Trophoblast cell (in vitro differentiated cells and primary cell): ENCODE data around the gene EXOSC10.

Experiments
- DNase-seq, 2 donors: peaks; one replicate each; pipeline ENCODE4 v3.0.0-alpha.2; 2016
- H2AFZ ChIP-seq: 2 replicates; pipeline ENCODE4 v1.6.1; 2013; ENCODE audit warnings: low read length, moderate library complexity, mild to moderate bottlenecking; ENCODE audit not compliant: insufficient read depth, poor library complexity
- H2AK5ac ChIP-seq: 2 replicates; pipeline ENCODE4 v1.6.1; 2013; ENCODE audit warnings: mild to moderate bottlenecking, low read length
- H2BK120ac ChIP-seq: 2 replicates; pipeline ENCODE4 v1.6.1; 2013; ENCODE audit warnings: low read length, mild to moderate bottlenecking, moderate library complexity; ENCODE audit not compliant: insufficient read depth, poor library complexity
- H2BK12ac ChIP-seq: 2 replicates; pipeline ENCODE4 v1.6.1; 2013; ENCODE audit warnings: mild to moderate bottlenecking, low read length, moderate library complexity
- H2BK5ac ChIP-seq: 2 replicates; pipeline ENCODE4 v1.6.1; 2013; ENCODE audit warnings: low read length, low read depth, moderate library complexity, mild to moderate bottlenecking; ENCODE audit not compliant: poor library complexity
- H3K14ac ChIP-seq: 2 replicates; pipeline ENCODE4 v1.6.1; 2013; ENCODE audit warnings: mild to moderate bottlenecking, low read length
- H3K18ac ChIP-seq: 2 replicates; pipeline ENCODE4 v1.6.1; 2013; ENCODE audit warnings: mild to moderate bottlenecking, low read length
- H3K23ac ChIP-seq: 2 replicates; pipeline ENCODE4 v1.6.1; 2013; ENCODE audit warnings: low read length
- H3K27ac ChIP-seq: 2 replicates; pipeline ENCODE4 v1.5.1; 2013; ENCODE audit warnings: low read depth, mild to moderate bottlenecking, inconsistent platforms, low read length, moderate library complexity
- H3K27me3 ChIP-seq: 2 replicates; pipeline ENCODE4 v1.6.1; 2013; ENCODE audit warnings: inconsistent platforms, mild to moderate bottlenecking, low read length, moderate library complexity; ENCODE audit not compliant: insufficient read depth
- H3K36me3 ChIP-seq, 2 experiments: 1 replicate in 1 of 2; 2 replicates in 1 of 2; pipeline ENCODE4 v1.6.1; 2013; ENCODE audit warnings: low read length in 2 of 2, mild to moderate bottlenecking in 2 of 2, moderate library complexity in 1 of 2; ENCODE audit not compliant: insufficient read depth in 2 of 2, control insufficient read depth in 1 of 2
- H3K4ac ChIP-seq: 2 replicates; pipeline ENCODE4 v1.6.1; 2013; ENCODE audit warnings: low read depth, mild to moderate bottlenecking, low read length, moderate library complexity
- H3K4me1 ChIP-seq, 2 experiments: 1 replicate in 1 of 2; 2 replicates in 1 of 2; pipeline ENCODE4 v1.6.1; 2013; ENCODE audit warnings: low read length in 2 of 2, mild to moderate bottlenecking in 2 of 2, moderate library complexity in 1 of 2; ENCODE audit not compliant: insufficient read depth in 2 of 2, control insufficient read depth in 1 of 2
- H3K4me2 ChIP-seq: 2 replicates; pipeline ENCODE4 v1.6.1; 2013; ENCODE audit warnings: inconsistent platforms, mild to moderate bottlenecking, low read length, moderate library complexity
- H3K4me3 ChIP-seq: 2 replicates; pipeline ENCODE4 v1.5.1; 2013; ENCODE audit warnings: mild to moderate bottlenecking, low read depth, low read length, inconsistent platforms
- H3K79me1 ChIP-seq: one replicate; pipeline ENCODE4 v1.6.1; 2013; ENCODE audit warnings: low read length
- H3K79me2 ChIP-seq: 2 replicates; pipeline ENCODE4 v1.6.1; 2013; ENCODE audit warnings: low read length, mild to moderate bottlenecking; ENCODE audit not compliant: control insufficient read depth, insufficient read depth, poor library complexity
- H3K9ac ChIP-seq: 2 replicates; pipeline ENCODE4 v1.6.1; 2013; ENCODE audit warnings: mild to moderate bottlenecking, low read length
- H3K9me3 ChIP-seq: 2 replicates; pipeline ENCODE4 v1.6.1; 2013; ENCODE audit warnings: low read depth, mild to moderate bottlenecking, control low read depth, inconsistent platforms, low read length; ENCODE audit not compliant: insufficient read depth
- H4K12ac ChIP-seq: 2 replicates; pipeline ENCODE4 v1.6.1; 2013; ENCODE audit warnings: low read depth, mild to moderate bottlenecking, low read length, moderate library complexity
- H4K8ac ChIP-seq: 2 replicates; pipeline ENCODE4 v1.6.1; 2013; ENCODE audit warnings: low read depth, mild to moderate bottlenecking, low read length, moderate library complexity
- H4K91ac ChIP-seq: one replicate; pipeline ENCODE4 v1.6.1; 2013; ENCODE audit warnings: low read depth, mild to moderate bottlenecking, low read length, moderate library complexity
- WGBS: extraction: QIAGEN DNeasy Blood & Tissue Kit; methylation state at CpG from one replicate; pipeline ENCODE4 v1.1.7; 2013; ENCODE audit warnings: missing lambda C conversion rate; ENCODE audit not compliant: insufficient read length, insufficient coverage; ENCODE audit errors: extremely low coverage; 5-methylcytosine and 5-hydroxymethylcytosine counted together

The EXOSC10 gene

DNA sequence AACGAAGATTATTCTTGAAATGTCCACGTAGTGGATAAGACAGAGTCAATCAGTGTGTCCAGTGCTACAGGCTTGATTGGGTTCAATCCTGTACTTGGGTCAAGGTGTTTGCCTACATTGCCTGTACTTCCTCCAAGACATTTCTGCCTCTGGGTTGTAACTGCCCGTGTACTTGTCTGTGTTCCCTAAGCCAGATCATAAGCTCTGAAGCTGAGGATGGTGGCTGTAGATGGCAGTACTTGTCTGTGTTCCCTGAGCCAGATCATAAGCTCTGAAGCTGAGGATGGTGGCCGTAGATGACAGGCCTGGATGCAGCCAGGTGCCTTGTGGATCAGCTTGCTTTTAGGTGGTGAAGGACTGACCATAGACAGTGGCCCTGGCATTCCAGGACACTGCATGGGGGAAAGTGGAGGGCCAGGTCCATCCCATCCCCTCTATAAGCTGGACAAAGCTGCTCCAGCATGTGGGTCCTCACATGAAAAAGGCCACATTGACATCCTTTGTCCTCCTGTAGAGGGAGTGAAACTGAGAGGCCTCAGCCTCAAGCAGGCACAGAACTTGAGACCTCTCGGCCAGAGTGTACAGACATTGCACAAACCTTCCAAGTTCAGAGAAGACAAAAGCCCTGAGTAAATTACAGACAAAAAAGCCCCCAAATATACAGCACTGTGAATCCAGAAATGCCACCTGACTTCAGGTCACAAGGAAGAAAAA lies 37.9 kb downstream of the EXOSC10 start:
- H3K36me3 ChIP-seq = peaks cover 26 to 30% of the 10 kb centered on the region in 2 experiments
- no peak overlapping the region for H3K23ac ChIP-seq
- H3K79me1 ChIP-seq = peaks cover 2% of the 10 kb centered on the region
- no peaks in the 10 kb centered on the region for H3K27me3 ChIP-seq
- no peak overlapping the region for H3K4me3 ChIP-seq
- H2BK120ac ChIP-seq = no peak overlapping the region
- no peak overlapping the region for H3K4ac ChIP-seq
- no peak overlapping the region for H2AK5ac ChIP-seq
- no peak overlapping the region for H3K27ac ChIP-seq
- no peak overlapping the region for H3K18ac ChIP-seq
- peaks cover 9% of the 10 kb centered on the region for H3K79me2 ChIP-seq
- H2AFZ ChIP-seq = no peak overlapping the region
- no peak overlapping the region for H3K14ac ChIP-seq
- no peaks in the 10 kb centered on the region for H3K9me3 ChIP-seq
- no peak overlapping the region for H4K8ac ChIP-seq
- WGBS = no CpG with 5 or more reads among the region's 5 CpGs
- no peak overlapping the region for H2BK5ac ChIP-seq
- H4K12ac ChIP-seq = no peak overlapping the region
- H3K4me2 ChIP-seq = no peak overlapping the region
- DNase-seq = no peak
- H3K9ac ChIP-seq = no peak overlapping the region
- H4K91ac ChIP-seq = no peak overlapping the region
- H2BK12ac ChIP-seq = no peak overlapping the region
- H3K4me1 ChIP-seq = peaks cover 0 to 11% of the 10 kb centered on the region in 2 experiments

DNA sequence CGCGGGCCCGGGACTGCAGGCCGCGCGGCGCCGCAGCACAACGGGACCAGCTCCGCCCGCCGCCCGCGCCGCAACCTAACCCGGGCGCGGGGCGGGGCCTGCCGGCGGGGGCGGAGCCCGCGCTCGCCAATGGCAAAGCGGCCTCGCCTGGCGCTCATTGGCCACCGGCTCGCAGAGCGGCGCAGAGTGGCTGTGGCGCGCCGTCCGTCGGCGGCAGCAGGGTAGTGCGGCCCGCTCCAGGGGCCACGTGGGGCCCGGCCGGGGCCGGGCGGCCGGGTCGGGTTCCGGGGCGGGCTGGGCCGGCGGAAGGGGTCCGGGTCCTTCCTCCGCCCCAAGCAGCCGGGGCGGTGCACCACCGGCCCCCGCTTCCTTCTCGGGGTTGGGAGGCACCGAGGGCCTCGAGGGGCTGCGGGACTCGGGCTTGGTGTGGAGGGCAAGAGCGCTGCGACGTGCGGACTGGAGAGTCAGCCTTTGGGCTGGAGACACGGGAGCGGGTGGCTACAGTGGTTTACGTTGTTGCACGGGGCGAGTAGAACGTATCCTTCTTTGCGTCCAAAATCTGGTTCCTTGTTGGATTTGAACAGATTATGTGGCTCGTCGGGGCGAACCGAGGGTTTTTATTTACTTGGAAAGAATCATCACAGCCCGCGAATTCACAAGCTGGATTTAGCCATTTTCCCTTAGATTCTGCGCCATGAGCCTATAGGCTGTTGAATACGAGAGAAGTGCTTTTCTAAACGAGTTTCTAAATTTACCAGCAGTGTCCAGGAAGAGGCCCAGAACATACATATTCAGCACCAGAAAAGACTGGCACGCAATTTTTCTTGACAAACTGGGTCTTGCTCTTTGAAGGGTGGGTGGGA lies 39.5 kb downstream of the EXOSC10 start, which contains the start of gene SRM:
TSS of gene SRM (minus strand) at position 51 of the 863 bp plus-strand sequence. CDS start 75 bp downstream, outside the sequence.
- Histone ChIP-seq H3K36me3 (peaks cover 26 to 28% of the 10 kb centered on the region in 2 experiments), H3K9ac (peak within 1 kb of the TSS; percentile 81), H4K12ac (peak within 1 kb of the TSS; percentile 49), H4K91ac (peak within 1 kb of the TSS; percentile 72), H3K14ac (peak within 1 kb of the TSS; percentile 74), H2AK5ac (no peak within 1 kb of the TSS), H4K8ac (peak within 1 kb of the TSS; percentile 86), H3K23ac (no peak within 1 kb of the TSS), H3K79me2 (peaks cover 9% of the 10 kb centered on the region), H3K27me3 (no peaks in the 10 kb centered on the region), H2BK120ac (peak within 1 kb of the TSS; percentile 70), H3K27ac (no peak within 1 kb of the TSS), H3K79me1 (peaks cover 2% of the 10 kb centered on the region), H2BK5ac (peak within 1 kb of the TSS; percentile 14), H3K18ac (peak within 1 kb of the TSS; percentile 13), H2BK12ac (no peak within 1 kb of the TSS), H3K9me3 (no peaks in the 10 kb centered on the region), H2AFZ (peak within 1 kb of the TSS; percentile 87), H3K4ac (peak within 1 kb of the TSS; percentile 41), H3K4me2 (peak within 1 kb of the TSS; percentile 81), H3K4me1 (peaks cover 0 to 11% of the 10 kb centered on the region in 2 experiments), H3K4me3 (peak within 1 kb of the TSS; percentile 89)
- DNase-seq = peak; percentile 93 to 96
- WGBS = no CpG with 5 or more reads among the region's 83 CpGs

DNA sequence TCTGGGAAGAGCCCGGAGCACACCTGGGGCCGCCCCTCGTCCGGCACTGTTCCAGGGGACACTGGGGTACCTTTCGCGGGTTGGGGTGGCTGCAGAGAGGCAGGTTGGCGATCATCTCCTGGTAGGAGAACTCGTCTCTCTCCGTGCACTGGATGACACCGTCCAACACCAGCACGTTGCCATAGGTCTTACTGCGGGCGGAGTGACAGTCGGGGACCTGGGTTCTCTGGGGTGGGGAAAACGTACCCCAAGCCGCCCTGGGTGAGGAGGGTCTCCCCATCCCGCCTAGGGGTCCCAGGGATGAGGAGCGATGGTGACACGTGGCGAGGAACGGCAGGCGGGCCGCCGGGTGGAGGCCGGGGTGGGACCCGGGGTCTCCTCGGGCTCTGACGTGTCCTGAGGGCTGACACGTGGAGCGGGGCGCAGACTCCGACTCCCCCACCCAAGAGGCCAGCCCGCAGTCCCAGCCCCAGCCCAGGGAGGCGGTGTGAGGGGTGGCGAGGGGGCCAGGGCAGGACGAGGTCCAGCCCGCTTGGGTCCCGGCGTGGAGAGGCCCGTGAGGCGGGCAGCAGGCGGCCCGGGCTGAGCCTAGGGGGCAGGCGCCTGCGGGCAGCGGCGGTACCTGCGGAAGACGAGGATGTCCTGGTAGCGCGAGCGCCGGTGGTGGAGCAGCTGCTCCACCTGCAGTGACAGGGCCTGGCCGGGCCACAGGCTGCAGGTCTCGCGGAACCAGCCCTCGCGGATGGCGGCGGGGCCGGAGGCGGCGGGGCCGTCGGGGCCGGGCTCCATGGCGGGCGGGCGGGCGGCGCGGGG lies 40.3 kb downstream of the EXOSC10 start:
- Histone ChIP-seq H2AFZ (peak overlapping the region; percentile 87), H3K14ac (peak overlapping the region; percentile 74), H4K91ac (peak overlapping the region; percentile 64), H3K36me3 (peaks cover 26 to 27% of the 10 kb centered on the region in 2 experiments), H3K27ac (no peak overlapping the region), H3K4ac (peak overlapping the region; percentile 41), H3K9me3 (no peaks in the 10 kb centered on the region), H2AK5ac (no peak overlapping the region), H3K18ac (peak overlapping the region; percentile 13), H4K12ac (no peak overlapping the region), H3K23ac (no peak overlapping the region), H3K79me1 (peaks cover 2% of the 10 kb centered on the region), H2BK5ac (peak overlapping the region; percentile 14), H3K4me3 (peak overlapping the region; percentile 89), H3K9ac (peak overlapping the region; percentile 81), H4K8ac (peak overlapping the region; percentile 64), H3K4me2 (peak overlapping the region; percentile 68), H3K79me2 (peaks cover 9% of the 10 kb centered on the region), H2BK12ac (no peak overlapping the region), H3K27me3 (no peaks in the 10 kb centered on the region), H2BK120ac (no peak overlapping the region), H3K4me1 (peaks cover 0 to 11% of the 10 kb centered on the region in 2 experiments)
- no CpG with 5 or more reads among the region's 72 CpGs for WGBS
- peak; percentile 32 to 62 for DNase-seq
